HG02763 (cell line): ENCODE data around the gene CHN1.
A peak's percentile ranks its signal among the peaks of the same experiment; 100 is the strongest.

ENCODE experiments used
- ATAC-seq: cut with Tn5 transposase; IDR thresholded peaks from one replicate; pipeline ENCODE4 v1.9.1; 2021; ENCODE audit warnings: mild to moderate bottlenecking, moderate library complexity; ENCODE audit not compliant: unreplicated experiment

Gene CHN1

DNA sequence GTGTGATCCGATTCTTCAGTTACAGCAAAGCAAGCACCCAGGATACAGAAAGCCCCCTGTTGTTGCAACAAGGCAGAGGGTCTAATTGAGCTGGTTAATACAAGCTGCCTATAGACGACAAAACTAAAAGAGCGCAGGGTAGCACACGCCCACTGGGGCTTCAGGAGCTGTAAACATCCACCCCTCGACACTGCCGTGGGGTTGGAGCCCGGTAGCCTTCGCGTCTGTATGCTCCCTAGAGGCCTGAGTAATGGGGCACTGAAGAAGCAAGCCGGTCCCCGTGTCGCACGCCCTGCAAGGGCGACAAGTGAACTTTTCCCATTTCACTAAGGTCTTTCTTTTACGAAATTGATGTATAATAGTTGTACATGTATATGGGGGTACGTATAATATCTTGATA is 216.2 kb downstream of the CHN1 start:
- no peak for ATAC-seq

DNA sequence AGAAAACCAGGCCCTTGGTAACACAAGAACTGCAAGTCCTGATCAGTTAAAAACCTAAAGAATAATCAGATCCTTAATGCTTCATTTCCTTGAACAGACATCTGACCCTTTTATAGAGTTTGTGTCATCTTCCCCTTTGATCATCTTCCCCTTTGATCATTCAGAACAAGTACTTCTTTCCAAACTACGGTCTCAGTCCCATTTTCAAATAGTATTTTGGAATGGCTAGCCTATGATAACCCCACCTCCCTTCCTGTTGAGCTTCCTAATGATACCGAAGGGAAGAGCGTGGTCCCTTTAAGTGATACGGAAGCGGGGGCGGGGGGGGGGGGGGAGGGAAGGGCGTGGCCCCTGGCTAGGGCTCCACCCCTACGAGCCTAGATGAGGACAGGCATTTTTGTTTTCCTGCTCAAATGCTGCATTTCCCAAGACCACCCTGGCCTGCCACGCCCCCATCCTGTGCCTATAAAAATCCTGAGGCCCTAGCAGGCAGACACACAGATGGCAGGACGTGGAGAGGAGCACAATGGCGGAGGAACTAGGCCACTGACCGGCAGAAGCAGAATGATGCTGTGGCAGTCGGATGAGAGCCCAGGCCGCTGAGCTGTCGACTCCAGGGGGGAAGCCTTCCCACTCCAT is 216.8 kb downstream of the CHN1 start:
- ATAC-seq, result no peak

DNA sequence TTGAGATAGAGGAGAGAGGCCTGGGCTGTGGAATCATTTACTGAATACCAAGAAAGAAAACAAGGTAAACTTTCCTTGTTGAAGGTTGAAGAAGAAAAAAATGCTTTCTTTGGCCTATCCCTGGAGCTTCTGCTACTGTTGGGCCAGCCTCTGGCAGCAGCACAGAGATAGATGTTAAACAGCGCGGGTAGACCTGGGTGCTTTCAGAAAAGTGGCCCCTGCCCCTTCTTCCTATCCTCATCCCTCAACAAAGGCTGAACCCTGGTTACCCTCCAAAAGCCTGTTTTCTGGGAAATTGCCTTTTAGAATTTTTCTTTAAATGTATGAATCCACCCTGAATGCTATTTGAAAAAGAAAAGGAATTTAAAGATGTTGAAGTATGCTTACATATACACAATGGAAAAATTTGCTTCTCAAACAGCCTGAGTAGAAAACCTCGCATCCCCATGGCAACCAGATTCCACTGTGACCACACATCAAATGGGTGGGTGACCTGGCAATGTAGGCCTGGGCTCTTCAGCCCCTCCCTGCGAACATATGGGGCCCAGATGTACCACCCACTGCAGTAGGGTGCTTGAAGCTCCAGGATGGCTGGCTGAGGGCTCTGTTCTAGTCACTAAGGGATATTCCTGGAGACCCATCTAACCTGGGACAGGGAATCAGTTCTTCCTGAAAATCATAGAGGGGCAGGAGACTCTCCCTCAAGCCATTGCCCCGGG is 217.5 kb downstream of the CHN1 start:
- no peak for ATAC-seq

DNA sequence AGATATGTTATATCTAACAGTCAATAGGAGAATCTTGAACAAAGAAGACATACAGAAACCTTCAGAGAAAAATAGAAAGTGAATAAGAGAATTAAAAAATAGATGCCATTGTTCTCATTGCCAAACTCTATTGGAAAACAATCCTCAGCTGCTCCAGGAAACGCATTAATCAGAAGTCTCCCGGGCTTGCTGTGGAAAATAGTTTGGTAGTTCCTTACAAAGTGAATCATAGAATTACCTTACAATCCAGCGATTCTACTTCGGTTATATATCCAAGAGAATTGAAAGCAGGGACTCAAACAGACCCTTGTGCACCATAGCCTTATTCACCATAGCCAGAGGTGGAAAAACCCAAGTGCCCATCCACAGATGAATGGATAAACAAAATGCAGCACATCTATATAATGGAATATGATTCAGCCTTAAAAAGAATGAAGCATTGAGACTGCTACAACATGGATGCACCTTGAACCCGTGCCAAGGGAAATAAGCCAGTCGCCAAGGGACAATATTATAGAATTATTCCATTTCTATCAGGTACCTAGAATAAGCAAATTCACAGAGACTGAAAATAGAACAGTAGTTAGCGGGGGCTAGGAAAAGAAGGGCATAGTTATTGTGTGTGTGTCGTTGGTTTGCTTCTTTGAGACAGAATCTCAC is 219.0 kb downstream of the CHN1 start:
- no peak for ATAC-seq

DNA sequence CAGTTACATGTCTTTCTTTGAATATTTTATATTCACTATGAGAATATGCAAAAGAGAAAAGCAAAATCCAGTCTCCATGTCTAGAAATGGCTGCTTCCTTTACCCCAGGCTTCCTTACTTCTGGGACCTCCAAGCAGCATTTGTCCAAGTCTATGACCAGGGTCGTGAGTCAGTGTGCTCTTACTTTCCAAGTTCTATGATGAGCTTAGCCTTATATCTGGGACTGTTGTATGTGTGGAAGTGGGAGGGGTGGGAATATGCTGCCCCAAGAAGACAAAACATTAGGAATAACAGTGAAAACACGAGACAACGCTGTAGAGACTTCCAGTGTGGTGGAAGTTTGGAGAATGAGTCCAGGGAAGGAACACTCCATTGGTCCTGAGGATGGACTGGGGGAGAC is 219.7 kb downstream of the CHN1 start:
- no peak for ATAC-seq

DNA sequence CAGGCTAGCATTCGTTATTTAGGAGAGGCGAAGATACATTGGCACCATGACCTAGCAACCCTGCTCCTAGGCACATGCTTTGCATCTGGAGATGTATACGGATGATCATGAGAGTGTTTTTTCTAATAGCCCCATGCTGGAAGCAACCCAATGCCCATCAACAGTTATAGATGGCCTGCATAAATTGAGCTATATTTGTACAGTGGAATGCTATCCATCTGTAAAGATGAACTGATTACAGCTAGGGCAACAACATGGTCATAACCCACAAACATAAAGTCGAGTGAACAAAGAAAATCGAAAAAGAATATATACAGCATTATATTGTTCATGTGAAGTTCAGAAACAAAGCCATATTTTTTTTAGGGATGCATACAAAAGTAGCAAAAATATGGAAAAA is 220.3 kb downstream of the CHN1 start:
- no peak for ATAC-seq

DNA sequence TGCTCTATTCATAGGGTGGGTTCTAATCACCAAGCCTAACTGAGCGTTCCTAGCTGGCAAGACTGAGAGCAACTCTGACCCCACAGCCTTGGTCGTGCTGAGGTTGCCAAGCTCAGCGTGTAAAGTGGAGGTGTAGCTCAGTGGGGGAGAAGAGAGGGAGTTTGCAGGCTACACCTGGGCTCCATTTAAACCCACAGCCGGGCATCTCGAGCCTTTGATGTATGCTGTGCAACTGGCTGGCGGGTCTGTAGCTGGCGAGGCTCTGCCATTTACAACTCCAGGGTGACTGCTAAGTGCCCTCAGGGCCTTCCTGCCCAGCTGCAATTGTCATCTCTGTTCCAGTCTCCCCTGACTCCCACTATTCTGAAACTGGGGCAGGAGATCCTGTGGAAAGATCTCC is 220.9 kb downstream of the CHN1 start:
- no peak for ATAC-seq

DNA sequence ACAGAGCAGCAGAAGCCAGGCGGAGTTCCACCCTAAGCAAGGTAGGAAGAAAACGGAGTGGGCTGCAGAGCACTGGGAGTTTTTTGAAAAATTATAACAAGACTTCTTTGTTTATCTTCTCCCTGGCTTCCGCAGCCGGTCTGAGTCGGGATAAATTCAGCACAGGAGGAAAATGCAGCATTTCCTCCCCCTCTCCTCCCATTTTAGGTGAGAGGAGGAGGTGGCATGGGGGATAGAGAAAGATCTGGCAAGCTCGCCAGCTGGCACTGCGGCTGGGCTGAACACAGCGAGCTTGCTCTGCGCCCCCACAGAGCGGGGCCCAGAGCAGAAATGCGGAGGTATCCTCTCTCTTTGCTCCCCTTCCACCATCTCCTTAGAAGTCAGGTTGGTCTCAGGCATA is 223.2 kb downstream of the CHN1 start:
- ATAC-seq, result no peak

DNA sequence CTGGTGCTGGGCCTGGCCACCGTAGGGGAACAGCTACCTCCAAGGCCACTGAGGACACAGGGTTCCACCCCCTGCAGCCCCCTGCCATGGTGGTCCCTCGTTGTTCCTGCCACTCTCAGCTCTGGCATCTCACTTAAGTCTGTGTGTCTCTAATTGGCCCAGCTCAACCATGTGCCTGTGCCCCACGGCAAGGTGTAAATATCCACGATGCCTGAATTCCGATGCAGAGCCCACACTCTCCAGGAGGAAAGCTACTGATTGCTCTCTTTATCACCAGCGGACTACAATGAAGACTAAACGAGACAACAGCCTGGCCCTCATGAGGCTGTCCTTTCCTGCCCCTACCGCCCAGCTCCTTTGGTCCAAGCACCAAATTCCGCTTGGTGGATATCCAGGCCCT is 223.9 kb downstream of the CHN1 start:
- ATAC-seq, result no peak

DNA sequence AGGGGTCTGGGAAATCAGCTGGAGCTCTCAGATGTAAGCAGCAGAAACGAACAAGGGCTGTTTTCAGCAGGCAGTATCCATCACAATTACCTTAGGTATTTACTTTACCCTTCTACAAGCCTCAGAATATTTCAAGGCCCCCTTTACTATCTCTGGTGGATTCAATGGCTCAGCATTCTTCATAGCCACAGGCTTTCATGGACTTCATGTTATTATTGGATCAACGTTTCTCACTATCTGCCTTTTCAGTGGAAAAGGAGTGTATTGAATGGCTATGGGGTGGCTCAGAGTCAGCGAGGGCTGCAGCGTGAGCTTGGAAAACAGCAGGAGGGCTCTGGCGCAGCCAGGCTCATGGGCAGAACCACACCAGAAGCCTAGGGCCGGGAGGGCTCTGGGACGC is 224.3 kb downstream of the CHN1 start:
- no peak for ATAC-seq

DNA sequence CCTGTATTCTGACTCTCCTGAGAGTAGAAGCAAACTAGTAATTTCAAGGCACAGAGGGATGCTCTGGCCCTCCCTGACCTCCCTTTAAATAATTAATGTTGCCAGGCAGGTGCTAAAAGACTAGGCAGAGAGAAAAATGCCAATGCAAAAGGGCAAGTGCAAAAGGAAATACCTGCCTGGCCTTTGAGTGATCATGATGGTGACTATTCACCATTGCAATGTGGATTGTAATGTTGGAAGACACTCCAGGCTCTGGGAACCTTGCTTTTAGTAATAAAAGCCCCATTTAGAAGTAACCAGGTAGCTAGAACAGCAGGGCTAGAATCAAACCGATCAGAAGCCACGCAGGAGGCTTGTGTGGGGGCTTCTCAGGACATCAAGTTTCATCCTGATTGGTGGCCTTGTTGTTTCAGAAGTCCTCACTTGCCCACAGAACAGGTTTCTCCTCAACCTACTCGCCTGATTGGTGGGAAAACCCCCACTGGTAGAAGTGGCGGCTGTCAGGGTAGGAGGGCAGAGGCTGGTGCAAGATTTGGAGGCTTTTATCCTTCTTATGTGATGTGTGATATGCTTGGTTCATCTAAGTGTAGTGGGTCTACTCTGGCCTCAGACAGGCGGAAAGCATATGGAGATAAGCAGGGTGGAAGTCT is 224.9 kb downstream of the CHN1 start:
- ATAC-seq, result no peak

DNA sequence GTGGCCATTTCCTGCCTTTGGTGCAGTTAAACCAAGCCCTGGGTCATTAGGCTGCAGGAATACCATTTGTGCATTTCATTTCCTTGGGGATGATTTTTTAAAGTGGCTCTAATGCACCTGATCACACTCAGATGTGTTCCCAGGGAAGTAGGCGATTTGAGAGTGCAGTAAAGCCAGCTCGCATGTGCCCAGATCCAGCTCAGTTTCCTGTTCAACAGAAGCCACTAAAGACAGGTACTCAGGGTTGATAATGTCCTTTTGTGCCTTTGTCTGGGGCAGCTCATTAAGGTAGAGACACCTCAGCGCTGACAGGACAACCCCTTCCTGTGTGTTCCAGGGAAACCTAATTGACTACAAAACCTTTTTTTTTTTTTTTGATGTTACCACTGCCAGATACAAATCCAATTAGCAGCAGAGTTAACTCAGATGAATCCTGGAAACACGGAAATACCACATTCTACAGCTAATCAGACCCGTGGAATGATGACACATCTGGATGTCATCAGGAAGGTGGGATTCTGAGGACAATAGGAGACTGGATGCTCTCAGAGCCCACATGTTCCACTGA is 225.7 kb downstream of the CHN1 start:
- ATAC-seq, result no peak

DNA sequence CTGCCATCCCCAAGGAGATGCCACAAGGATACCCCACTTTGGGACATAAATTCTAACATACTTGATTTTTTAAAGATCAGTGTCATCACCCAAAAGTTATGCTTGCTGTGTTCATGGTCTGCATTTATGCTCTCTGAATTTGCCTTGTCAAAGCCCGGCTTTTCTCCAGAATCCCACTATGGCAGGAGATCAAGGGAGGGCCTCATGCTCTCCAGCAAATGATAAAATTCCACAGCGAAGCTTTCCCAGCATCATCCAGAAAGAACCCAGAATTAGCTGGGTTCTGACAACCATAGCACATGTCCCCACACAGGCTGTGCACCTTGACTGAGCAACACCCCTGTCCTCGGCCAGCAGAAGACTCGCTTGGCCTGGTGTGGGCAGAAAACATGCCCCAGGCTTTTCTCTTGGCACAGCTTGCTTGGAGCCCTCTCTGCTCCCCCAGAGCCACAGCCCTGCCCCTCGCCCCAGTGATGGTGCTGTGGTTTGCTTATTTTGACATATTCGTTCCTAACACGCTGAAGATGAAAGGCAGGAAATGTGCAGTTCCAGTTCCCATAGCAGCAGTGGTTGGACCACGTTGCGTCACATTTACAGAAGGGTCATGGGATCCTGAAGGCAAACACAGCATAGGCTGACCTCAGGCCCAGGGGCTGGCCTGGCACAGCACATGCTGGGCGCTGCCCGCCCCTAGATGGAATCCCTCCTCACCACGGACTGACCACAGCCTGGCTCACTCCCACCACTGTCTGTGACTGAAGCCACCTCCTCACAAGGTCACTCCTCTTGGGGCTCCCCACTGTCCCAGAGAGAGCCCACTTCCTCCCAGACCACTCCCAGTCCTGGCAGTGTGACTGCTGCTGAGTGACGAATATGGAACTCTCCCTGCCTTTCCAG is 226.8 kb downstream of the CHN1 start:
- ATAC-seq, result peak; percentile 61

DNA sequence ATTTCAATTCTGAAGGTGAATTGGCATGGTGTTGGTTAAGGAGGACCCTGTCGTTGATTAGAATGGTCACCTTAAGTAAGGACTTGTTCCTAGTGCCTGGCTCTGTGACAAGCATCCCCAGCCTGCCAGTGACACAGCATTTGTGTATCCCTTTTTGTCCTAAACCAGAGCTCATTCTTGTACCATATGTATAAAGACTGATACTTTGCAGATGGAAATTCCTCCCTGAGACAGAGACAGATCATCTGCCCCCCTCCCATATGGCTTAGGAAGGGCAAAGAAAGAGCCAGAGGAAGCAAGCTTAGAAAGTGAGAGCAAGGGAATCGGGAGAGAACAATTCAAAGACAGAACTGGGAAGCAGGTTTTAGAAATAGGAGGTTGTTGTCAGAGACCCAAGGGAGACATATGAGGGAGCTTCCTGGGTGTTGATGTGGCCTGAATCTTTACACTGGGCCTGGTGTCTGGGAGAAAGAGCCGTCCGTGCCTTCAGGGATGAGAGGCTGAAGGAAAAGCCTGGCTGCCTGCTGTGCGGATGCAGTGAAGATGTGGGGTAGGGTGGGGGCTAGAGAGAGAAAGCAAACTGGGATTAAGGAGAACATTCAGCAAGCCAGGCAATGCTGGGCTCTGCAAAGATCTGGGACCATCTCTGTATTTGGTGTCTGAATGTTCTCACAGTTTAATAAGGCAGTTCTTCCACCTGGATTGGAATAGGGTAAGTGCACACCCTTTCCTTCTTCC is 227.7 kb downstream of the CHN1 start:
- no peak for ATAC-seq

DNA sequence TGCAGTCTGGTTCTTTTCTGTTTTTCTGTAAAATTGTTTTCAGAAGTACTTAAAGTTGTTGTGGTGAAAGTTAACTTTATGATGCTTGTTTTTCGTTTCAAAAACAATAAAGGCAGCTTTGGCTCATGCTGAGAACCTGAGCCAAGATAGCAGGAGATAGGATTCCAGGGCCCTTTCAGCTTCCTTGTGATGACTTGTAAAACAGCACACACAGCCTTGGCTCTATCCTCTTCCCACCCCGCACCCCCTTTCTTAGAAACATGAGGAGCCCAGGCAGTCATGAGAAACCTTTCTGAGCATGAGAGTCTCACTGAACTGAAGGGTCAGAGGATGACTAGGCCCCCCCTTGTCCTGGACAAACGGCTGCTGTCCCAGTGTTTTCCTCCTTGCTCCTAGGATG is 228.5 kb downstream of the CHN1 start:
- no peak for ATAC-seq

DNA sequence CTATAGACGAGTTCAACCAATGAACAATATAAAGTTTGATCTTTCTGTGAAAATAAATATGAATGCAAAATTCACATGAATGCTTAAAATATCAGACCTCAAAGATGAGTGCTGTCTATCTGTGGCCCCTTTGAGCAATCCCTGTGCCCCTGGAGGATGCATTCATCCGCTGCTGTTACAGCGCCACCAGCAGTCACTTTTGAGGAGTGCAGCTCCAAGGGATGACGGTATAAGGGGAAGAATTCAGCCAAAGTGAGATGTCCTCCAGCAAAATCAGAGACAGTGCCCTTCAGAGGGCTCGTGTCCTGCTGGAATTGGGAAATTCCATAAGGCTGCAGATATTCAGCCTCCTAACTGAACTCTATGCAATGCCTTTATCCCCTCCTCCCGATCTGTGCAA is 229.0 kb downstream of the CHN1 start:
- ATAC-seq, result no peak

DNA sequence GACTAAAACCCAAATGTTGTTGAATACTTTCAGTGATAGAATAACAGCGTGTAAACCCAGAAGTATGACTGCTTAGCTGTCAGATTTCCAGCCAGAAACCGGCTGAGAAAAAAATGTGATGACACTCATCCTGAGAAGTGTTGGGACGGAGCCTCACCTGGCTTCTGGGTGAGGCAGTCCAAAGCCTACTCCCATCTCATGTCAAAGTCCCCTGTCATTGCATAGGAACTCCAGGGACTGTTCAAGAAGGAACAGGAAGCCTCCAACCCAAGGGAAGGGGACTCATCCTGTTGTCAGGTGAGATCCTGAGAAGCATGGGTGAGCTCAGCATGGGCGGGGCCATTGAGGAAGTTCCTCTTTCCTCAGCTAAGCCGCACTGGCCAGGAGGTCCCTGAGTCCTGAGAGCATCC is 229.6 kb downstream of the CHN1 start:
- no peak for ATAC-seq

DNA sequence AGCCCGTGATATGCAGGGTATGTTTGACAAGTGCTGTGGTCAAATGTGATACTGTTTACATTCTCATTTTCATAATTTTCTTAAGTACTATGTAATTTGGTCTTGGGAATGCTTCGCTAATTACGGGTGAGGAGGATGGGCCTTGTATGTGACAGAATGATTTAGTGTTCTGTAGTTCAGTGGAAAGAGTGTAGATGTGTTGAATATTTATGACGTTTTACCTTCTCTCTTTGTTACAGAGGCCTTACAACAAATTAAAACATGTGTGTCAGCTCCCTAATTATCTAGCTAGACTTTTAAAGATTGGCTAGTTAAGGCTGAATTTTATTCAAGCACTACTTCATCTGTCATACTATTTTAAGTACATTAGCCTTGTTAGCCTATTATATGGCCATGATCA is 230.3 kb downstream of the CHN1 start:
- no peak for ATAC-seq

DNA sequence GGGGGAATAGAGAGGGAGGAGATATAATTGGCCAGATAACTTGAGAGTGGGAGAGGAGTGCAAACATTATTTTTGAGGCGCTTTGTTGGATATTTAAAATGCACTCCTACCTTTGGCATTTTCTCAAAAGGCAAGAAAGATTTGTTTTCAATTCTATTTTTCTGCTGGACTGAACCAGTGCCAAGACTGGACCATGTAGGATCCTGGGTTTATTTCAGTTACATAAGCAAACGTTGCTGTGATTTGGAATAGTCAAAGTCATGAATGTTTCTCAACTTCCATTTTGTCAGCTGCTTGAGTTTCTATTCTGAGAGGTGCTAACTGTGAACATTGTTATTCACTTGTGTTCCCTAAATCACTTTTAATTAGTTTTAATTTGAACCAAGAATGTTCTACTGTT is 232.0 kb downstream of the CHN1 start:
- no peak for ATAC-seq

DNA sequence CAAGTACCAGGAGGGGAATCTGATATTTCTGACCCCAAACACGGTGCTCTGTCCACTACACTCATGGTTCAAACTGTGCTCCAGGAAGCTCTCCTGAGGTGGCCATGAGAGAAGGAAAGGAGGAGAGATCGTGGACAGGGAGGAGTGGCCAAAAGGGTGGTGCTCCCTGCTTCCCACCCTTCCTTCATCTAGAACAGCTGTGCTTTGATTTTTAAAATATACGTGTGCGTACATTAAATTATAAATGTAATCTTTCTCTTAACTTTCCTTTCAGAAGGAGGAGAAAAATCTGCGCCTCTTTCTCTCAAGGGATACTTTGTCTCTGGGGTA is 232.7 kb downstream of the CHN1 start:
- ATAC-seq, result no peak
